MM.1S (cell line): ENCODE data around the gene MFSD6L.

Source experiments
- CTCF ChIP-seq: fragments of 300-600 bp; sonication (generic); IDR thresholded peaks from 2 replicates; pipeline ENCODE4 v1.5.1; 2016; ENCODE audit warnings: antibody characterized with exemption, low read length, mixed read lengths
- EZH2 ChIP-seq: fragments of 300-600 bp; sonication (generic); optimal IDR thresholded peaks from 2 replicates; pipeline ENCODE3; 2017; ENCODE audit warnings: low read depth, mild to moderate bottlenecking, antibody characterized with exemption, low read length, mixed read lengths
- EZH2phosphoT487 ChIP-seq: fragments of 300-600 bp; sonication (generic); IDR thresholded peaks from 2 replicates; pipeline ENCODE4 v1.6.1; 2018; ENCODE audit warnings: antibody characterized with exemption, low read length

- TF ChIP-seq CTCF (no peak), EZH2 (no peak), EZH2phosphoT487 (no peak)
Measured at GRCh38 chr17:8841844-8842243, 42.7 kb upstream of the MFSD6L start.
